Fibroblast of the aortic adventitia (primary cell): Measurements from ENCODE around the gene COX4I1. TPM values are rescaled to one million over a fixed set of nuclear protein-coding genes. Genes with fewer than 3 reads are reported as not detected.

Experiments
- DNase-seq: peaks from one replicate; pipeline ENCODE4 v3.0.0-alpha.2; 2010; ENCODE audit warnings: low read depth
- H3K4me3 ChIP-seq: 2 replicates; pipeline ENCODE4 v1.5.1; 2011; ENCODE audit warnings: low read depth, mild to moderate bottlenecking, control low read depth, low read length, moderate library complexity
- CTCF ChIP-seq: IDR thresholded peaks from 2 replicates; pipeline ENCODE4 v1.5.1; 2011; ENCODE audit warnings: mild to moderate bottlenecking, low read length, control low read depth, inconsistent platforms; ENCODE audit not compliant: insufficient read depth
- total RNA-seq: library from RNA; depleted of rRNA; stranded (reverse); fragments of >200 nt; gene quantifications from 2 replicates; pipeline ENCODE4 v1.2.3, GENCODE V29; 2012; ENCODE audit warnings: low replicate concordance

COX4I1 gene
- total RNA-seq, 1 donor = 421 TPM

- TF ChIP-seq CTCF = no peak
- DNase-seq = no peak
- H3K4me3 ChIP-seq = no peak overlapping the region
These were observed 9.4 kb downstream of the COX4I1 start for GRCh38 chr16:85808926-85809325.

GRCh38 chr16:85809645-85810044, 10.2 kb downstream of the COX4I1 start:
- no peak overlapping the region for H3K4me3 ChIP-seq
- DNase-seq = no peak
- TF ChIP-seq CTCF = no peak

GRCh38 chr16:85810097-85810741, 10.7 kb downstream of the COX4I1 start:
- DNase-seq = no peak
- TF ChIP-seq CTCF = no peak

GRCh38 chr16:85810742-85811115, 11.2 kb downstream of the COX4I1 start:
- TF ChIP-seq CTCF = no peak
- DNase-seq = no peak
- no peak overlapping the region for H3K4me3 ChIP-seq

More at GRCh38 chr16:85810097-85810741, 10.7 kb downstream of the COX4I1 start:
- no peak overlapping the region for H3K4me3 ChIP-seq

- DNase-seq = no peak
These were observed 12.7 kb downstream of the COX4I1 start for GRCh38 chr16:85812031-85812807.

More at GRCh38 chr16:85812031-85812807, 12.7 kb downstream of the COX4I1 start:
- no peak for TF ChIP-seq CTCF
- H3K4me3 ChIP-seq = no peak overlapping the region
